NK-92 (cell line): ENCODE results near the gene CDC37.
A peak's percentile ranks its signal among the peaks of the same experiment; 100 is the strongest.
"Not testable (repeated sequence)": the region's sequence is repeated elsewhere in the genome, so short reads cannot be mapped to it uniquely, and the experiment has no call there.

Source experiments
- DNase-seq: peaks from one replicate; lab custom pipeline; 2025; ENCODE audit not compliant: unreplicated experiment; lab: John Stamatoyannopoulos, UW

CDC37 gene

GRCh38 chr19:10420444-10421239 lies 17.3 kb upstream of the CDC37 start, which contains the start of gene PDE4A:
Gene PDE4A (plus strand): TSS chr19:10420538. CDS start chr19:10420765, 227 bp downstream.
- DNase-seq, result no peak

GRCh38 chr19:10419646-10420443 lies 16.5 kb upstream of the CDC37 start:
- no peak for DNase-seq

- no peak for DNase-seq
Observed at GRCh38 chr19:10419200-10419645, 15.9 kb upstream of the CDC37 start.

GRCh38 chr19:10418485-10419199 lies 15.3 kb upstream of the CDC37 start:
- no peak for DNase-seq

- DNase-seq, result no peak
Observed at GRCh38 chr19:10418235-10418484, 14.8 kb upstream of the CDC37 start.

- DNase-seq, result no peak
Observed at GRCh38 chr19:10417541-10418234, 14.3 kb upstream of the CDC37 start.

- peak; percentile 66 for DNase-seq
Observed at GRCh38 chr19:10416380-10417257, 13.3 kb upstream of the CDC37 start.

- no peak for DNase-seq
Observed at GRCh38 chr19:10416083-10416379, 12.7 kb upstream of the CDC37 start.

- no peak for DNase-seq
Observed at GRCh38 chr19:10412257-10412977, 9.1 kb upstream of the CDC37 start.

GRCh38 chr19:10411224-10411623 lies 7.9 kb upstream of the CDC37 start:
- not testable (repeated sequence) for DNase-seq

GRCh38 chr19:10408511-10409283 lies 5.4 kb upstream of the CDC37 start:
- no peak for DNase-seq

- DNase-seq, result no peak
Observed at GRCh38 chr19:10407096-10407495, 3.8 kb upstream of the CDC37 start.

- no peak for DNase-seq
Observed at GRCh38 chr19:10406191-10406590, 2.8 kb upstream of the CDC37 start.

- no peak for DNase-seq
Observed at GRCh38 chr19:10404888-10405820, 1.8 kb upstream of the CDC37 start.

GRCh38 chr19:10402441-10403038 lies 802 bp downstream of the CDC37 start:
- no peak for DNase-seq

- no peak for DNase-seq
Observed at GRCh38 chr19:10399878-10400277, 3.5 kb downstream of the CDC37 start.

- DNase-seq, result not testable (repeated sequence)
Observed at GRCh38 chr19:10399340-10399739, 4.0 kb downstream of the CDC37 start.
